MG63 (cell line): ENCODE measurements around the gene ITGB3. TPM values are rescaled to one million over a fixed set of nuclear protein-coding genes. Genes with fewer than 3 reads are reported as not detected.
A peak's percentile ranks its signal among the peaks of the same experiment; 100 is the strongest.

Experiments
- DNase-seq: peaks from one replicate; pipeline ENCODE4 v3.0.0-alpha.2; 2020
- H3K27me3 ChIP-seq: fragments of 250-450 bp; sonication (Bioruptor Pico); 2 replicates; pipeline ENCODE4 v1.5.1; 2020; ENCODE audit warnings: mild to moderate bottlenecking, moderate library complexity
- H3K36me3 ChIP-seq: fragments of 250-450 bp; sonication (Bioruptor Pico); 2 replicates; pipeline ENCODE4 v1.5.1; 2020; ENCODE audit warnings: mild to moderate bottlenecking, moderate library complexity
- H3K4me3 ChIP-seq: fragments of 250-450 bp; sonication (Bioruptor Pico); 2 replicates; pipeline ENCODE4 v1.5.1; 2020; ENCODE audit warnings: mild to moderate bottlenecking, moderate library complexity
- H3K9me3 ChIP-seq: fragments of 250-450 bp; sonication (Bioruptor Pico); 2 replicates; pipeline ENCODE4 v1.5.1; 2020; ENCODE audit warnings: mild to moderate bottlenecking, moderate library complexity
- total RNA-seq: library from RNA; depleted of rRNA; stranded (reverse); fragments of >200 nt; shearing (Covaris generic); gene quantifications from 2 replicates; pipeline ENCODE4 v1.2.3, GENCODE V29; 2014; ENCODE audit warnings: low replicate concordance

Gene ITGB3
- total RNA-seq, 1 experiment from 2014 or later = 12.1 TPM

GRCh38 chr17:47277921-47278320 lies 24.3 kb downstream of the ITGB3 start:
- Histone ChIP-seq H3K4me3 (no peak overlapping the region), H3K36me3 (no peaks in the 10 kb centered on the region)
- no peak for DNase-seq

DNA sequence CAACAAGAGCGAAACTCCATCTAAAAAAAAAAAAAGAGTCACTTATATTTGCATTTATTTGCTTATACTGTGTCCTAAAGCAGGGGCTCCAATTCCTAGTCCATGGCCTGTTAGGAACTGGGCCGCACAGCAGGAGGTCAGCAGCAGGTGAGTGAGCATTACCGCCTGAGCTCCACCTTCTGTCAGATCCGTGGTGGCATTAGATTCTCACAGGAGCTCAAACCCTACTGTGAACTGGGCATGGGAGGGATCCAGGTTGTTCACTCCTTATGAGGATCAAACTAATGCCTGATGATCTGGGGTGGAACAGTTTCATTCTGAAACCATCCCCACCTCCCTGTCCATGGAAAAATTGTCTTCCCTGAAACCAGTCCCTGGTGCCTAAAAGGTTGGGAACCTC lies 24.9 kb downstream of the ITGB3 start:
- Histone ChIP-seq H3K27me3 (no peaks in the 10 kb centered on the region), H3K9me3 (no peaks in the 10 kb centered on the region), H3K4me3 (no peak overlapping the region), H3K36me3 (no peaks in the 10 kb centered on the region)
- DNase-seq = no peak

More at GRCh38 chr17:47277921-47278320, 24.3 kb downstream of the ITGB3 start:
- Histone ChIP-seq H3K27me3 (no peaks in the 10 kb centered on the region), H3K9me3 (no peaks in the 10 kb centered on the region)

- Histone ChIP-seq H3K9me3 (no peaks in the 10 kb centered on the region), H3K36me3 (0 out of 2 replicates have a peak, but pooled peaks cover 2% of the 10 kb centered on the region), H3K4me3 (no peak overlapping the region)
Observed at GRCh38 chr17:47279062-47279801, 25.6 kb downstream of the ITGB3 start.

DNA sequence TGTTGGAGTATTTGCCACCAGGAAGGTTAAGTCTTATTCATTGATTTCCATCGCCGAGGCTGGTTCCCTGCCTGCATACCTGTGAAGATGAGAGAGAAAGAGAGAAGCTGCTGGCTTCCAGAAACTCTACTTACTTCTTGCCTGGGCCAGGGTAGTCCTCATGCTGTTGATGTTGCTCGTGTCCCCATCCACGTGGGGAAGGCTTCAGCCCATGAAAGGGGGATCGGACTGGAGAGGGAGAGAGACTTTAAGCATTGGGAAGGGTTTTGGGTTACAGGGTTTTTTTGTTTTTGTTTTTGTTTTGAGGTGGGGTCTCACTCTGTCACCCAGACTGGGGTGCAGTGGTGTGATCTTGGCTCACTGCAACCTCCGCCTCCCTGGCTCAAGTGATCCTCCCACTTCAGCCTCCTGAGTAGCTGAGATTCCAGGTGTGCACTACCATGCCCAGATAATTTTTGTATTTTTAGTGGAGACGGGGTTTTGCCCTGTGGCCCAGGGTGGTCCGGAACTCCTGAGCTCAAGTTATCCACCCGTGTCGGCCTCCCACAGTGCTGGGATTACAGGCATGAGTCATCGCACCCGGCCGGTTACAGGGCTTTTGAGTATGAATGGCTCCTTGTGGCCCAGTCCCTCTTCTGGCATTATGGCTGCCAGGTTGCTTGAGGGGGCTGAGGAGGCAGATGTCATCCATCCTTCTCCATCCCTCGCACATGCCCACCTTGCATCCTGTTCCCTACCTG lies 26.6 kb downstream of the ITGB3 start:
- peak; percentile 85 for DNase-seq
- Histone ChIP-seq H3K9me3 (no peaks in the 10 kb centered on the region), H3K36me3 (0 out of 2 replicates have a peak, but pooled peaks cover 5% of the 10 kb centered on the region), H3K4me3 (no peak overlapping the region), H3K27me3 (no peaks in the 10 kb centered on the region)

More at GRCh38 chr17:47279062-47279801, 25.6 kb downstream of the ITGB3 start:
- H3K27me3 ChIP-seq = no peaks in the 10 kb centered on the region
- DNase-seq = peak; percentile 92

- Histone ChIP-seq H3K27me3 (no peaks in the 10 kb centered on the region), H3K9me3 (no peaks in the 10 kb centered on the region), H3K36me3 (0 out of 2 replicates have a peak, but pooled peaks cover 5% of the 10 kb centered on the region), H3K4me3 (no peak overlapping the region)
- DNase-seq = no peak
Observed at GRCh38 chr17:47281216-47281615, 27.6 kb downstream of the ITGB3 start.

DNA sequence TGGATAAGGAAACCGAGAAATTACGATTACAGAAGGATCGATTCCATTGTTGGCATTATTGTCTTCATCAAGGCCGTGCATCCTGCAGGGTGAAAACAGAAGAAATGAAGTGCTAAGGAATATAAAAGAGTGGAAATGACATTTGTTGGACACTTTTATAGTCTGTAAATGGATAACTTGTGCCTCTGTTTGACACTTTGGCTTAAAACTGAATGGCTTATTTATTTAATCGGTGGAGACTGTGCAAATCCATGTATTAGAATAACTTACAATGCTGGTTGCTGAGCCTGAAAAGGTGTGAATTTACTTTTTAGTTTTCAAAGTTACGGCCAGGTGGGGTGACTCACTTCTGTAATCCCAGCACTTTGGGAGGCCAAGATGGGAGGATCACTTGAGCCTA lies 31.4 kb downstream of the ITGB3 start:
- H3K4me3 ChIP-seq = no peak overlapping the region

GRCh38 chr17:47286198-47286914 lies 32.7 kb downstream of the ITGB3 start:
- no peak overlapping the region for H3K4me3 ChIP-seq
- DNase-seq = no peak
- H3K9me3 ChIP-seq = no peaks in the 10 kb centered on the region
- H3K27me3 ChIP-seq = no peaks in the 10 kb centered on the region
- H3K36me3 ChIP-seq = peaks cover 8% of the 10 kb centered on the region; the same call in 1 of the 2 replicates

More for the DNA sequence above, 31.4 kb downstream of the ITGB3 start:
- DNase-seq = no peak
- H3K27me3 ChIP-seq = no peaks in the 10 kb centered on the region
- H3K9me3 ChIP-seq = no peaks in the 10 kb centered on the region
- peaks cover 8% of the 10 kb centered on the region; the same call in 1 of the 2 replicates for H3K36me3 ChIP-seq

DNA sequence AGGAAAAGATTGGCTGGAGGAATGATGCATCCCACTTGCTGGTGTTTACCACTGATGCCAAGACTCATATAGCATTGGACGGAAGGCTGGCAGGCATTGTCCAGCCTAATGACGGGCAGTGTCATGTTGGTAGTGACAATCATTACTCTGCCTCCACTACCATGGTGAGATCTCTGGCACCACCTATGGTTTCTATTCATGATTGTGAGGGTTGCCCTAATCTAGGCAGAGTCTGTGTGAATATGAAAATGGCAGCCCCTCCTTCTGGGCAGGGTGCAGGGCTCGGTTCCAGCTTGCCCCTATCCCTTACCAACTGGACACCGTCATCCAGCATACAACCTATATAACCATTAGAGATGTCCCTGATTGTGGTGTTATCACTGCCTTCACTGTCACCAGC lies 33.4 kb downstream of the ITGB3 start:
- no peaks in the 10 kb centered on the region for H3K9me3 ChIP-seq
- H3K36me3 ChIP-seq = peaks cover 8% of the 10 kb centered on the region; the same call in 1 of the 2 replicates
- H3K27me3 ChIP-seq = no peaks in the 10 kb centered on the region
- no peak for DNase-seq
- H3K4me3 ChIP-seq = no peak overlapping the region

DNA sequence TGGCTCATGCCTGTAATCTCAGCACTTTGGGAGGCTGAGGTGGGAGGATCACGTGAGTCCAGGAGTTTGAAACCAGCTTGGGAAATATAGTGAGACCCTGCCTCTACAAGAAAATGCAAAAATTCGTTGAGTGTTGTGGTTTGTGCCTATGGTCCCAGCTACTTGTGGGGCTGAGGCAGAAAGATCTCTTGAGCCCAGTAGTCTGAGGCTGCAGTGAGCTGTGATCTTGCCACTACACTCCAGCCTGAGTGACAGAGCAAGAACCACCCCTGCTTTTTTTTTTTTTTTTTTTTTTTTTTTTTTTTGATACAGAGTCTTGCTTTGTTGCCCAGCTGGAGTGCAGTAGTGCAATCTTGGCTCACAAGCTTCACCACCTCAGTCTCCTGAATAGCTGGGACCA lies 34.0 kb downstream of the ITGB3 start:
- Histone ChIP-seq H3K27me3 (no peaks in the 10 kb centered on the region), H3K4me3 (no peak overlapping the region), H3K9me3 (no peaks in the 10 kb centered on the region), H3K36me3 (peaks cover 8% of the 10 kb centered on the region; the same call in 1 of the 2 replicates)
- DNase-seq = no peak

- H3K9me3 ChIP-seq = no peaks in the 10 kb centered on the region
Observed at GRCh38 chr17:47288531-47289116, 35.0 kb downstream of the ITGB3 start.

DNA sequence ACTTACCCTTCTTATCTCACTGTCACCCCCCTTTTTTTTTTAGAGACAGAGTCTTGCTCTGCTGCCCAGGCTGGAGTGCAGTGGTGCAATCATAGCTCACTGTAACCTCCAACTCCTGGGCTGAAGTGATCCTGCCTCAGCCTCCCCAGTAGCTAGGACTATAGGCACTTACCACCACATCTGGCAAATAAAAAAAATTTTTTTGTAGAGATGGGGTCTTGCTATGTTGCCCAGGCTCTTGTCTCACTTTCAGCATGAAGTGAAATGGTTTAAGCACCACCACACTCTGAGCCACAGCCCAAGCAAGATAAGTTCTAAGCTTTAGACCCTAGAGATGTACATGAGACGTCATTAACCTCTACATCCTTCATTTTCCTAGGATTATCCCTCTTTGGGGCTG lies 35.7 kb downstream of the ITGB3 start:
- Histone ChIP-seq H3K36me3 (peaks cover 6% of the 10 kb centered on the region; the same call in 1 of the 2 replicates), H3K4me3 (no peak overlapping the region), H3K27me3 (no peaks in the 10 kb centered on the region), H3K9me3 (no peaks in the 10 kb centered on the region)
- no peak for DNase-seq

More at GRCh38 chr17:47288531-47289116, 35.0 kb downstream of the ITGB3 start:
- Histone ChIP-seq H3K27me3 (no peaks in the 10 kb centered on the region), H3K4me3 (no peak overlapping the region), H3K36me3 (peaks cover 8% of the 10 kb centered on the region; the same call in 1 of the 2 replicates)
- DNase-seq = peak; percentile 91

GRCh38 chr17:47290870-47291241 lies 37.2 kb downstream of the ITGB3 start:
- no peaks in the 10 kb centered on the region for H3K9me3 ChIP-seq
- H3K36me3 ChIP-seq = peaks cover 10% of the 10 kb centered on the region
- H3K4me3 ChIP-seq = no peak overlapping the region
- no peaks in the 10 kb centered on the region for H3K27me3 ChIP-seq
- no peak for DNase-seq

DNA sequence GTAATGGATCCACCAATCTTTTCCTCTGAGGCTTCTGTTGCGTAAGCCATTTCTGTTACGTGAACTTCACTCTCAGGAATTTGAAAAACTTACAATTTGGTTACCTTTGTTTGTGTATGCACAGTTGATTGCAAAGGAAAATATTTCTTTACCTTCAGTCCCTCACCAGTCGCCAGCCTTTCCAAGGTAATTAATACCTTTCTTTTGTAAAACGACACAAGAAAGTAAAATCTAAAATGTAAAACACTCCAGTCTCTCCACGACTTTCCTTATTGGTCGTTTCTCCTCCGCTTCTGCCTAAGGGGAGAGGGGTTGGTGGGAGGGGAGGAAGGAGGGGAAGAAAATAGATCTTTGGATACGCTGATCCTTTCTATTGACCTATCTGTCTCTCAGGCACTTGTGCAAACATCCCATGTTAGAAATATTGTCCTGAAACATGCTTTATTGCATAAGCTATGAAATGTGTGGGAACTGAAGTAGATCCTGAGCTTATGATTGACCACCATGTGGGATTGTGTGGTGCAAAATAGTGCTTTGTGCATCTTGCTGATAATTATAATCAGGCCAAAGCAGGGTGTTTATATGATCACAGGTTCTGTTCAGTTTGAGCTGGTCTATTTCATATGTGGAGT lies 37.7 kb downstream of the ITGB3 start:
- Histone ChIP-seq H3K4me3 (no peak overlapping the region), H3K36me3 (peaks cover 10% of the 10 kb centered on the region), H3K27me3 (no peaks in the 10 kb centered on the region), H3K9me3 (no peaks in the 10 kb centered on the region)
- no peak for DNase-seq

- DNase-seq = no peak
- Histone ChIP-seq H3K36me3 (peaks cover 8% of the 10 kb centered on the region), H3K27me3 (no peaks in the 10 kb centered on the region), H3K9me3 (no peaks in the 10 kb centered on the region), H3K4me3 (no peak overlapping the region)
Observed at GRCh38 chr17:47292206-47292605, 38.6 kb downstream of the ITGB3 start.

DNA sequence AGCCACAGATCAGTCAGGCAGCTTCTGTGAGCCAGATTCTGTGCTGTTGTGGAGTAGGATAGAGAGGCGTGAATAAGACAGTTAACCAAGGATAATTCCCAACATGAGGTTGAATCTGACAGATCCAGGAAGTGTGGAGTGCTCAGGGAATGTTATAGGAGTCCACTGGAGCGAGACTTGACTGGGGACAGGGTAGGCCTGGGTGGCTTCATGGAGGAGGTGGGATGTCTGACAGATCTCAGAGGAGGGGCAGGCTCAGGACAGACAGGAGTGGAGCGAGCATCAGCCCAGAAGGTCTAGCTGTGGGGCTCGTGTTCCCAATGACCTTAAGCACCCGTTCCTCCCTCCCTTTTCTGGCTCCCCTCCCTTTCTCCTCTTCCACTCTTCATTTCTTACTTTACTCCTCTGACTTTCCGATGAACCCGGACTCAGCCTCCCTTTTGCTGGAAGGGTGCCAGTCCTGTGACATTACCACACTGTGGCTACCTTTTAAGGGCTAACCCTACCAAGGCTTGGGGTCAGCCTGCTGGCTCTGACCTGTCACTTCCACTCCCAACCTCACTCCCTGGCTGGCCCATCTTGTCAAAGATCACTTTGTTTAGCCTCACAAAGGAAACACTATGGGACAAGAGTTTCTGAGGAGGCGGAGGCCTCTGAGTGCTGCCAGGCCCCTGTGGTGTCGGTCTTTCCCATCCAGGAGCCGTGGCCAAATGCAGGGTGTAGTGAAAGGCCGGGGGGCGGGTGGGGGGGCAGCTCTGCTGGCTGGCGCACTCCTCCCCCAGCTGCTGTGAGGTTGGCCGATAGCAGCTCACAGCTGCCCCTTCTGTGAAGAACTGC lies 41.6 kb downstream of the ITGB3 start:
- H3K4me3 ChIP-seq = no peak overlapping the region
- peaks cover 11% of the 10 kb centered on the region for H3K36me3 ChIP-seq
- no peaks in the 10 kb centered on the region for H3K9me3 ChIP-seq
- no peaks in the 10 kb centered on the region for H3K27me3 ChIP-seq
- peak; percentile 61 for DNase-seq
